ENCODE measurements around the gene SYNGR3.

SYNGR3 gene

GRCh38 chr16:1980770-1981087, 9.0 kb upstream of the SYNGR3 start:
- POLR2A ChIA-PET = interaction anchor here (0.5 to 3.2 kb wide), 3 partner anchors 10 to 672 kb away, joined by 3 to 21 read pairs (median 3); partner anchors contain the start of gene RPS2
- DNase-seq (ENCODE audit: extremely low spot score) = no peak
- CTCF ChIA-PET = interaction anchor here (1.1 to 3.0 kb wide), 3 partner anchors 15 to 160 kb away, joined by 3 to 10 read pairs (median 5); no protein-coding TSS in a partner anchor

GRCh38 chr16:1981398-1981836, 8.4 kb upstream of the SYNGR3 start, which contains the start of gene NOXO1:
Gene NOXO1 (minus strand): TSS chr16:1981469. CDS start chr16:1981179, 290 bp downstream.
- POLR2A ChIA-PET = interaction anchor here (1.5 to 3.2 kb wide), 2 partner anchors 10 to 16 kb away, joined by 3 to 21 read pairs; partner anchors contain the start of genes RPS2 and TBL3
- TF ChIP-seq, protein P1, sequence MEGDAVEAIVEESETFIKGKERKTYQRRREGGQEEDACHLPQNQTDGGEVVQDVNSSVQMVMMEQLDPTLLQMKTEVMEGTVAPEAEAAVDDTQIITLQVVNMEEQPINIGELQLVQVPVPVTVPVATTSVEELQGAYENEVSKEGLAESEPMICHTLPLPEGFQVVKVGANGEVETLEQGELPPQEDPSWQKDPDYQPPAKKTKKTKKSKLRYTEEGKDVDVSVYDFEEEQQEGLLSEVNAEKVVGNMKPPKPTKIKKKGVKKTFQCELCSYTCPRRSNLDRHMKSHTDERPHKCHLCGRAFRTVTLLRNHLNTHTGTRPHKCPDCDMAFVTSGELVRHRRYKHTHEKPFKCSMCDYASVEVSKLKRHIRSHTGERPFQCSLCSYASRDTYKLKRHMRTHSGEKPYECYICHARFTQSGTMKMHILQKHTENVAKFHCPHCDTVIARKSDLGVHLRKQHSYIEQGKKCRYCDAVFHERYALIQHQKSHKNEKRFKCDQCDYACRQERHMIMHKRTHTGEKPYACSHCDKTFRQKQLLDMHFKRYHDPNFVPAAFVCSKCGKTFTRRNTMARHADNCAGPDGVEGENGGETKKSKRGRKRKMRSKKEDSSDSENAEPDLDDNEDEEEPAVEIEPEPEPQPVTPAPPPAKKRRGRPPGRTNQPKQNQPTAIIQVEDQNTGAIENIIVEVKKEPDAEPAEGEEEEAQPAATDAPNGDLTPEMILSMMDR (IDR thresholded peaks at IDR 0.05; ENCODE audit: control extremely low read depth, extremely low read depth, low read depth, missing control alignments) = no peak
- CTCF ChIA-PET = interaction anchor here (1.1 to 3.0 kb wide), 3 partner anchors 15 to 159 kb away, joined by 3 to 10 read pairs (median 5); no protein-coding TSS in a partner anchor
- no peak for DNase-seq (ENCODE audit: extremely low spot score)

More at GRCh38 chr16:1980770-1981087, 9.0 kb upstream of the SYNGR3 start:
- TF ChIP-seq, protein P1 (IDR thresholded peaks at IDR 0.05; ENCODE audit: control extremely low read depth, extremely low read depth, low read depth, missing control alignments) = no peak

DNA sequence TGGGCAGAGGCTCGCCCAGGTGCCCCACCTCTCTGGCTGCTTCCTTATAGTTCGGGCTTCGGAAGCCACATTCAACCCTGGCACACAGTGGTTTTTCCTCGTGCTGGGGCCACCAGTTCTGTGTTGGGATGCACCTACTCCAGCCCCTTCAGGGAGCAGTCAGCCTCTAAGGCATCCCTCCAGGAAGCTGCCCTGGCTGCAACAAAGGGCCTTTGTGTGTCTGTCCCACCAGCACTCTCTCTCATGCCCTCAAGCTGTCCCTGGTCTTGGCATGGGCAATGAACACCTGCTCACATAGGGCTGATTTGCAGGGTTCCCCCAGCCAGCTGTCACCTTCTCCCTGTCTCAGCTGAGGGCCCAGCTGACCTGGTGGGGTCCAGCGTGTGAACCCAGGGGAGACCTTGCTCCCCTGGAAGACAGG, 7.7 kb upstream of the SYNGR3 start:
- ChIA-PET CTCF (interaction anchor here (1.0 to 3.0 kb wide), 3 partner anchors 14 to 22 kb away, joined by 3 to 10 read pairs (median 5); no protein-coding TSS in a partner anchor), POLR2A (interaction anchor here (0.8 to 3.2 kb wide), 4 partner anchors 10 to 173 kb away, joined by 3 to 21 read pairs (median 4); partner anchors contain the start of genes RPS2, TBL3 and TRAF7)
- DNase-seq (ENCODE audit: extremely low spot score) = no peak
- TF ChIP-seq, protein P1 (IDR thresholded peaks at IDR 0.05; ENCODE audit: control extremely low read depth, extremely low read depth, low read depth, missing control alignments) = no peak

DNA sequence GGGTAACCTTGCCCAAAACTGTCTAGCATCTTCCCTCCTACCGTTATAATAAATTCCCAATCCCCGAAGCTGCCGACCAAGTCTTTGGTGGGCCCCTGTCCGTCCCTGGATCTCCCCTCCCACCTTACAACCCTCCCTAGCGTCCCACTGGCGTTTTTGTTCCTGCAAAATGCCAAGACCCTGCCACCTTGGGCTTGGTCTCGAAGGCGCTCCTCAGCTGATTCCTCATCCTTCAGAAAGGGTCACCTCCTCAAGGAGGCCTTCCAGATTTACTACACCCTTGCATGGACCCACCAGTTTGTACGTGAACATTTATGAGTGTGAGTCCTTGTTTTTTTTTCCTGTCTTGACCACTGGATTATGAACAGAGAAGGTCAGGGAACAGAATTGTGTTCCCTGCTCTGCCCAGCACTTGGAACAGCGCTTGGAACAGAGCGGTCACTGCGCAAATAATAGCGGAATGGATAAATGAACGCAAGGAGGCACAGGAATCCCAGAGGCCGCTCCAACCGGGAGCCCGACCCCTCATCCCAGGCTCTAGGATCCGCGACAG, 6.7 kb upstream of the SYNGR3 start:
- POLR2A ChIA-PET = interaction anchor here (0.8 to 3.2 kb wide), 4 partner anchors 11 to 172 kb away, joined by 3 to 21 read pairs (median 4); partner anchors contain the start of genes RPS2, TBL3 and TRAF7
- CTCF ChIA-PET = interaction anchor here (1.0 to 3.0 kb wide), 4 partner anchors 10 to 168 kb away, joined by 3 to 10 read pairs (median 3); no protein-coding TSS in a partner anchor
- TF ChIP-seq, protein P1 (IDR thresholded peaks at IDR 0.05; ENCODE audit: control extremely low read depth, extremely low read depth, low read depth, missing control alignments) = no peak
- no peak for DNase-seq (ENCODE audit: extremely low spot score)

- DNase-seq (ENCODE audit: extremely low spot score) = peak; percentile 97
- ChIA-PET CTCF (interaction anchor here (0.8 to 5.5 kb wide), 6 partner anchors 11 to 168 kb away, joined by 3 to 30 read pairs (median 4); no protein-coding TSS in a partner anchor), POLR2A (interaction anchor here (0.6 to 3.2 kb wide), 3 partner anchors 19 to 172 kb away, joined by 4 to 21 read pairs (median 9); partner anchors contain the start of genes RPS2 and TRAF7)
- TF ChIP-seq, protein P1 (IDR thresholded peaks at IDR 0.05; ENCODE audit: control extremely low read depth, extremely low read depth, low read depth, missing control alignments) = peak; percentile 68
Measured at GRCh38 chr16:1983544-1984346, 6.0 kb upstream of the SYNGR3 start, which contains the start of gene GFER. Gene GFER (plus strand): TSS chr16:1984193. CDS start chr16:1984219, 26 bp downstream.
